ENCODE data around the gene LHPP. TPM values are rescaled to one million over a fixed set of nuclear protein-coding genes. Genes with fewer than 3 reads are reported as not detected.

LHPP gene
- total and polyA plus RNA-seq, 10 of the 15 experiments (the other 5 are each of a cell fraction or from before 2014, with no cell fraction given): 0.79 to 9.8 (median 6.7) TPM

DNA sequence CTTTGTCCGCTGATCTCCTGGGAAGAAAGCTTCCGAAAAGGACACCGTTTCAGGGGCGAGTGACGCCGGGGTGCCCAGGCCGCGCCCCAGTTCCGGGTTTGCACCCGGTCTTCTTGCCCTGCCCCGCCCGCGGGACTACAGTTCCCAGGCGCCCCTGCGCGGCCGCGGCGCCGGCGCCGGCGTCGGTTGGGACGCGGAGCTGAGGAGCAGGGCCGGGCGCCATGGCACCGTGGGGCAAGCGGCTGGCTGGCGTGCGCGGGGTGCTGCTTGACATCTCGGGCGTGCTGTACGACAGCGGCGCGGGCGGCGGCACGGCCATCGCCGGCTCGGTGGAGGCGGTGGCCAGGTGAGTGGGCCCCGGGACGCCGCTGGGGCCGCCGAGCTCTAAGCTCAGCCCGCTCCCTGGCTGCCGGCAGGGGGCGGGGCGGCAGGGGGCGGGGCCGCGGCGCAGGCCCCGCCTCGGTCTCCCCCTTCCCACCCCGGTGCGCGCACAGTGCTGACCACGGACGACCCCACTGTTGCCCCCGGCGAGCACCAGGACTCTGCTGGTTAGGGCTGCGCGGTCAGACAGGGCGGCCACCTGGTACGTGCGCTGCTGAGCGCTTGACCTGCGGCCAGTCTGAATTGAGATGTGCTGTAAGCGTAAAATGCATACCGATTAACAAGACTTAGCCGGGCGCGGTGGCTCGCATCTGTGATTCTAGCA is at the start of gene LHPP (continued):
- TF ChIP-seq PML (IDR thresholded peaks at IDR 0.05; ENCODE audit: low read length): no peak
- TF ChIP-seq, protein P1, sequence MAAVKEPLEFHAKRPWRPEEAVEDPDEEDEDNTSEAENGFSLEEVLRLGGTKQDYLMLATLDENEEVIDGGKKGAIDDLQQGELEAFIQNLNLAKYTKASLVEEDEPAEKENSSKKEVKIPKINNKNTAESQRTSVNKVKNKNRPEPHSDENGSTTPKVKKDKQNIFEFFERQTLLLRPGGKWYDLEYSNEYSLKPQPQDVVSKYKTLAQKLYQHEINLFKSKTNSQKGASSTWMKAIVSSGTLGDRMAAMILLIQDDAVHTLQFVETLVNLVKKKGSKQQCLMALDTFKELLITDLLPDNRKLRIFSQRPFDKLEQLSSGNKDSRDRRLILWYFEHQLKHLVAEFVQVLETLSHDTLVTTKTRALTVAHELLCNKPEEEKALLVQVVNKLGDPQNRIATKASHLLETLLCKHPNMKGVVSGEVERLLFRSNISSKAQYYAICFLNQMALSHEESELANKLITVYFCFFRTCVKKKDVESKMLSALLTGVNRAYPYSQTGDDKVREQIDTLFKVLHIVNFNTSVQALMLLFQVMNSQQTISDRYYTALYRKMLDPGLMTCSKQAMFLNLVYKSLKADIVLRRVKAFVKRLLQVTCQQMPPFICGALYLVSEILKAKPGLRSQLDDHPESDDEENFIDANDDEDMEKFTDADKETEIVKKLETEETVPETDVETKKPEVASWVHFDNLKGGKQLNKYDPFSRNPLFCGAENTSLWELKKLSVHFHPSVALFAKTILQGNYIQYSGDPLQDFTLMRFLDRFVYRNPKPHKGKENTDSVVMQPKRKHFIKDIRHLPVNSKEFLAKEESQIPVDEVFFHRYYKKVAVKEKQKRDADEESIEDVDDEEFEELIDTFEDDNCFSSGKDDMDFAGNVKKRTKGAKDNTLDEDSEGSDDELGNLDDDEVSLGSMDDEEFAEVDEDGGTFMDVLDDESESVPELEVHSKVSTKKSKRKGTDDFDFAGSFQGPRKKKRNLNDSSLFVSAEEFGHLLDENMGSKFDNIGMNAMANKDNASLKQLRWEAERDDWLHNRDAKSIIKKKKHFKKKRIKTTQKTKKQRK (IDR thresholded peaks at IDR 0.05; ENCODE audit: low read depth, low read length): no peak
- no peak for TF ChIP-seq RUNX3 (IDR thresholded peaks at IDR 0.05; ENCODE audit: low read length)
- no peak for TF ChIP-seq NR2C2 (IDR thresholded peaks at IDR 0.05; ENCODE audit: borderline replicate concordance, control insufficient read depth, insufficient read length, low read depth)
- no peak for TF ChIP-seq RAD21 (IDR thresholded peaks at IDR 0.05; ENCODE audit: insufficient read depth, low read depth, low read length)
- TF ChIP-seq CBX5 (IDR thresholded peaks at IDR 0.05; ENCODE audit: low read depth): no peak
- no peak for TF ChIP-seq POLR2AphosphoS5 (IDR thresholded peaks at IDR 0.05; ENCODE audit: low read length)
- TF ChIP-seq, protein P2, sequence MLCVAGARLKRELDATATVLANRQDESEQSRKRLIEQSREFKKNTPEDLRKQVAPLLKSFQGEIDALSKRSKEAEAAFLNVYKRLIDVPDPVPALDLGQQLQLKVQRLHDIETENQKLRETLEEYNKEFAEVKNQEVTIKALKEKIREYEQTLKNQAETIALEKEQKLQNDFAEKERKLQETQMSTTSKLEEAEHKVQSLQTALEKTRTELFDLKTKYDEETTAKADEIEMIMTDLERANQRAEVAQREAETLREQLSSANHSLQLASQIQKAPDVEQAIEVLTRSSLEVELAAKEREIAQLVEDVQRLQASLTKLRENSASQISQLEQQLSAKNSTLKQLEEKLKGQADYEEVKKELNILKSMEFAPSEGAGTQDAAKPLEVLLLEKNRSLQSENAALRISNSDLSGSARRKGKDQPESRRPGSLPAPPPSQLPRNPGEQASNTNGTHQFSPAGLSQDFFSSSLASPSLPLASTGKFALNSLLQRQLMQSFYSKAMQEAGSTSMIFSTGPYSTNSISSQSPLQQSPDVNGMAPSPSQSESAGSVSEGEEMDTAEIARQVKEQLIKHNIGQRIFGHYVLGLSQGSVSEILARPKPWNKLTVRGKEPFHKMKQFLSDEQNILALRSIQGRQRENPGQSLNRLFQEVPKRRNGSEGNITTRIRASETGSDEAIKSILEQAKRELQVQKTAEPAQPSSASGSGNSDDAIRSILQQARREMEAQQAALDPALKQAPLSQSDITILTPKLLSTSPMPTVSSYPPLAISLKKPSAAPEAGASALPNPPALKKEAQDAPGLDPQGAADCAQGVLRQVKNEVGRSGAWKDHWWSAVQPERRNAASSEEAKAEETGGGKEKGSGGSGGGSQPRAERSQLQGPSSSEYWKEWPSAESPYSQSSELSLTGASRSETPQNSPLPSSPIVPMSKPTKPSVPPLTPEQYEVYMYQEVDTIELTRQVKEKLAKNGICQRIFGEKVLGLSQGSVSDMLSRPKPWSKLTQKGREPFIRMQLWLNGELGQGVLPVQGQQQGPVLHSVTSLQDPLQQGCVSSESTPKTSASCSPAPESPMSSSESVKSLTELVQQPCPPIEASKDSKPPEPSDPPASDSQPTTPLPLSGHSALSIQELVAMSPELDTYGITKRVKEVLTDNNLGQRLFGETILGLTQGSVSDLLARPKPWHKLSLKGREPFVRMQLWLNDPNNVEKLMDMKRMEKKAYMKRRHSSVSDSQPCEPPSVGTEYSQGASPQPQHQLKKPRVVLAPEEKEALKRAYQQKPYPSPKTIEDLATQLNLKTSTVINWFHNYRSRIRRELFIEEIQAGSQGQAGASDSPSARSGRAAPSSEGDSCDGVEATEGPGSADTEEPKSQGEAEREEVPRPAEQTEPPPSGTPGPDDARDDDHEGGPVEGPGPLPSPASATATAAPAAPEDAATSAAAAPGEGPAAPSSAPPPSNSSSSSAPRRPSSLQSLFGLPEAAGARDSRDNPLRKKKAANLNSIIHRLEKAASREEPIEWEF (IDR thresholded peaks at IDR 0.05; ENCODE audit: insufficient replicate concordance, low read depth, low read length): no peak
- TF ChIP-seq, protein P3, sequence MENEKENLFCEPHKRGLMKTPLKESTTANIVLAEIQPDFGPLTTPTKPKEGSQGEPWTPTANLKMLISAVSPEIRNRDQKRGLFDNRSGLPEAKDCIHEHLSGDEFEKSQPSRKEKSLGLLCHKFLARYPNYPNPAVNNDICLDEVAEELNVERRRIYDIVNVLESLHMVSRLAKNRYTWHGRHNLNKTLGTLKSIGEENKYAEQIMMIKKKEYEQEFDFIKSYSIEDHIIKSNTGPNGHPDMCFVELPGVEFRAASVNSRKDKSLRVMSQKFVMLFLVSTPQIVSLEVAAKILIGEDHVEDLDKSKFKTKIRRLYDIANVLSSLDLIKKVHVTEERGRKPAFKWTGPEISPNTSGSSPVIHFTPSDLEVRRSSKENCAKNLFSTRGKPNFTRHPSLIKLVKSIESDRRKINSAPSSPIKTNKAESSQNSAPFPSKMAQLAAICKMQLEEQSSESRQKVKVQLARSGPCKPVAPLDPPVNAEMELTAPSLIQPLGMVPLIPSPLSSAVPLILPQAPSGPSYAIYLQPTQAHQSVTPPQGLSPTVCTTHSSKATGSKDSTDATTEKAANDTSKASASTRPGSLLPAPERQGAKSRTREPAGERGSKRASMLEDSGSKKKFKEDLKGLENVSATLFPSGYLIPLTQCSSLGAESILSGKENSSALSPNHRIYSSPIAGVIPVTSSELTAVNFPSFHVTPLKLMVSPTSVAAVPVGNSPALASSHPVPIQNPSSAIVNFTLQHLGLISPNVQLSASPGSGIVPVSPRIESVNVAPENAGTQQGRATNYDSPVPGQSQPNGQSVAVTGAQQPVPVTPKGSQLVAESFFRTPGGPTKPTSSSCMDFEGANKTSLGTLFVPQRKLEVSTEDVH (IDR thresholded peaks at IDR 0.05; ENCODE audit: low read depth, partially characterized antibody): no peak
- no peak for TF ChIP-seq RCOR1 (conservative IDR thresholded peaks at IDR 0.05; ENCODE audit: low read depth, low read length)
- no peak for TF ChIP-seq HDAC6 (IDR thresholded peaks at IDR 0.05; ENCODE audit: unreplicated experiment)
- no peak for TF ChIP-seq BMI1 (IDR thresholded peaks at IDR 0.05; ENCODE audit: borderline replicate concordance)
- no peak for TF ChIP-seq MEF2B (IDR thresholded peaks at IDR 0.05; ENCODE audit: partially characterized antibody, poor library complexity, severe bottlenecking)
- TF ChIP-seq SRF (IDR thresholded peaks at IDR 0.05; ENCODE audit: low read depth in 2 of 2, low read length in 2 of 2): peak in 1 of 2 experiments; percentile 66; a peak in 1 of 4 replicates
- TF ChIP-seq POU2F2 (IDR thresholded peaks at IDR 0.05; ENCODE audit: borderline replicate concordance, low read depth, low read length): peak; percentile 49; the same call in 1 of the 3 replicates
